GM12872 (cell line): ENCODE results near the gene KL.

Experiments used
- TF ChIP-seq, protein P1 (sequence below): IDR thresholded peaks from 3 replicates; pipeline ENCODE4 v1.5.1; 2011; ENCODE audit warnings: low read depth, mild to moderate bottlenecking, low read length, moderate library complexity; ENCODE audit not compliant: insufficient read depth

Gene KL

GRCh38 chr13:33057019-33057780 is 41.0 kb downstream of the KL start:
- TF ChIP-seq, protein P1, sequence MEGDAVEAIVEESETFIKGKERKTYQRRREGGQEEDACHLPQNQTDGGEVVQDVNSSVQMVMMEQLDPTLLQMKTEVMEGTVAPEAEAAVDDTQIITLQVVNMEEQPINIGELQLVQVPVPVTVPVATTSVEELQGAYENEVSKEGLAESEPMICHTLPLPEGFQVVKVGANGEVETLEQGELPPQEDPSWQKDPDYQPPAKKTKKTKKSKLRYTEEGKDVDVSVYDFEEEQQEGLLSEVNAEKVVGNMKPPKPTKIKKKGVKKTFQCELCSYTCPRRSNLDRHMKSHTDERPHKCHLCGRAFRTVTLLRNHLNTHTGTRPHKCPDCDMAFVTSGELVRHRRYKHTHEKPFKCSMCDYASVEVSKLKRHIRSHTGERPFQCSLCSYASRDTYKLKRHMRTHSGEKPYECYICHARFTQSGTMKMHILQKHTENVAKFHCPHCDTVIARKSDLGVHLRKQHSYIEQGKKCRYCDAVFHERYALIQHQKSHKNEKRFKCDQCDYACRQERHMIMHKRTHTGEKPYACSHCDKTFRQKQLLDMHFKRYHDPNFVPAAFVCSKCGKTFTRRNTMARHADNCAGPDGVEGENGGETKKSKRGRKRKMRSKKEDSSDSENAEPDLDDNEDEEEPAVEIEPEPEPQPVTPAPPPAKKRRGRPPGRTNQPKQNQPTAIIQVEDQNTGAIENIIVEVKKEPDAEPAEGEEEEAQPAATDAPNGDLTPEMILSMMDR: peak; percentile 69

DNA sequence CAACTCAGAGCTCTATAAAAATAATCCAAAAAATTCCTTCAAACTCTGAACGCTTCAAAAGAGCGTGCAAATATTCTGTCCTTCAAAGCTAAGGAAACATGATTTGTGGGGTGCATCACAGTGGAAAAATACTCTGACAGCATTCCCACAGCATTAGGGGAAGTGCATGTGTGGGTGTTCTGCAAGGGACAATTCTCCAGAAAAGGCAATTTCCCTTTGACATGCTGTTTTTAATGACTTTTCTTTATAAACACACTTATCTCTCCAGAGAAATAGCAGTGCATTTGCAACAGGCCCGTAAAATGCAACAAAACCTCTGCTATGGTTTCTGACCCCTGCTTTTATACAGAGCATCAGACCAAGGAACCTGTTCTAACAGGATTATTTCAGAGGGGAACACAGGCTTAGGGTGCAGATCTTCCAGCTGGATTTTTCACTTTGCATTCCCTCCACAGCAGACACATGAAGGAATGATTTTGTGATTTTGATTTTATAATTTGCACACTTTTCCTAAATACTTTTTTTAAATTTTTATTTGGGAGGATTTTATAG is 42.6 kb downstream of the KL start:
- TF ChIP-seq, protein P1: no peak

DNA sequence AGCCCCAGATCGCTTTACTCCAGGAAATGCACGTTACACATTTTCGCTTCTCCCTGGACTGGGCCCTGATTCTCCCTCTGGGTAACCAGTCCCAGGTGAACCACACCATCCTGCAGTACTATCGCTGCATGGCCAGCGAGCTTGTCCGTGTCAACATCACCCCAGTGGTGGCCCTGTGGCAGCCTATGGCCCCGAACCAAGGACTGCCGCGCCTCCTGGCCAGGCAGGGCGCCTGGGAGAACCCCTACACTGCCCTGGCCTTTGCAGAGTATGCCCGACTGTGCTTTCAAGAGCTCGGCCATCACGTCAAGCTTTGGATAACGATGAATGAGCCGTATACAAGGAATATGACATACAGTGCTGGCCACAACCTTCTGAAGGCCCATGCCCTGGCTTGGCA is 44.6 kb downstream of the KL start:
- TF ChIP-seq, protein P1: no peak

- TF ChIP-seq, protein P1: no peak
These were observed 50.1 kb downstream of the KL start for GRCh38 chr13:33066329-33066728.

DNA sequence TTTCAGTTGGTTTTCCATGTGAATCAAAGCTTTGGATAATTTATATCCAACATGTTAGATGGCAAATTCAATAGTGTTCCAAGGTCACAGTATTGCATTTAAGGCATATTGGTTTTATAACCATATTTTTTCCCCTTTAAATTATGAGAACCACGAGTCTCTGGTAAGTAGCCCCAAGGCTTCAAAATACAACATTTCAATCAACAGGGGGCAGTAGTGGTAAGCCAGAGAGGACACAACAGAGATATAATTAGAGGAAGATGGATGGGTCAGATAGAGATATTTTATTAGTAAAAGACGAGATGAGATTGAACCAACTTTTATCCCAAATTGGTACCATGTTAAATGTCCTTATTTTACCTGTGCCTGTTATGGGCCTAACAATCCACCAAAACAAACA is 53.1 kb downstream of the KL start:
- TF ChIP-seq, protein P1: peak; percentile 28; the same call in 1 of the 3 replicates

GRCh38 chr13:33070713-33071112 is 54.5 kb downstream of the KL start:
- TF ChIP-seq, protein P1: no peak

DNA sequence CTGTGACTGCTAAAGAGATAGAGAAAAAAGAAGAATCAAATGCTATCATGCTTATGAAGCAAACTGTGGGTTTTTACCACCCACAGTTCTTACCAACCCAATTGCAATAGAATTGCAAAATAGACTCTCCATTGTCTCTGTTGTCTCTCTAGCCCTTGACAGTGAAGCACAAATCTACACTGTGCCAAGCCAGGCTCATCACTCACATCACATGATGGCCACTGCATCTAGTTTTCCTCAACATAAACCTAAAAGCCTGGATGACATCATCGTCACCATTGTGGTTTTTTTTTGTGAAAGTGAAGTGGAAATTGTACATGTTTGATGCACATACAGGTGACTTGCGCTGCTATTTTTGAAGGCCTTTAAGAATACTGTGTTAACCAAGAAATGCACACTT is 56.1 kb downstream of the KL start:
- TF ChIP-seq, protein P1: no peak
